HEK293 (cell line): Measurements from ENCODE around the gene CAMK2B.

Experiments
- CTCF ChIA-PET: fragments of 350-600 bp; formaldehyde crosslinking; extraction: SDS; loops from one replicate; lab custom pipeline; 2021; ENCODE audit warnings: antibody characterized with exemption; lab: Yijun Ruan, JAX
- POLR2A ChIA-PET: fragments of 300-600 bp; formaldehyde crosslinking; extraction: SDS; loops from one replicate; lab custom pipeline; 2020; ENCODE audit warnings: antibody characterized with exemption, inconsistent platforms; lab: Yijun Ruan, JAX
- H3K27ac ChIP-seq: fragments of 200-500 bp; sonication (Bioruptor generic); 2 replicates; pipeline ENCODE4 v1.5.1; 2014; ENCODE audit warnings: low read depth, low read length, control low read depth, inconsistent platforms; ENCODE audit errors: extremely low read depth
- H3K36me3 ChIP-seq, 2 experiments: fragments of 200-500 bp in 1 of 2; sonication (Bioruptor generic) in 1 of 2; 1 replicate in 1 of 2; 2 replicates in 1 of 2; pipeline ENCODE4 v1.5.1; 2014 to 2017; ENCODE audit warnings: inconsistent platforms in 2 of 2, low read length in 2 of 2; ENCODE audit not compliant: control insufficient read depth in 2 of 2, insufficient read depth in 1 of 2
- H3K4me1 ChIP-seq: fragments of 200-500 bp; sonication (Bioruptor generic); 2 replicates; pipeline ENCODE4 v1.5.1; 2014; ENCODE audit warnings: mild to moderate bottlenecking, low read length, inconsistent platforms; ENCODE audit not compliant: control insufficient read depth, insufficient read depth
- H3K4me3 ChIP-seq: 2 replicates; pipeline ENCODE4 v1.5.1; 2011; ENCODE audit warnings: low read depth, mild to moderate bottlenecking, control low read depth, low read length, moderate library complexity
- H3K9me3 ChIP-seq: fragments of 200-500 bp; sonication (Bioruptor generic); 2 replicates; pipeline ENCODE4 v1.5.1; 2014; ENCODE audit warnings: low read depth, low read length, inconsistent platforms; ENCODE audit not compliant: control insufficient read depth, insufficient read depth
- BCL11B ChIP-seq: fragments of 450-650 bp; formaldehyde crosslinking; IDR thresholded peaks from 2 replicates; pipeline ENCODE4 v1.5.1; 2016; ENCODE audit warnings: low read depth, missing biosample characterization, missing genetic modification characterization
- GFI1B ChIP-seq: fragments of 450-650 bp; formaldehyde crosslinking; IDR thresholded peaks from 2 replicates; pipeline ENCODE4 v1.5.1; 2016; ENCODE audit warnings: missing biosample characterization, missing genetic modification characterization
- HIC1 ChIP-seq: fragments of 450-650 bp; formaldehyde crosslinking; IDR thresholded peaks from 2 replicates; pipeline ENCODE4 v1.5.1; 2016; ENCODE audit warnings: missing biosample characterization, missing genetic modification characterization
- OSR2 ChIP-seq: fragments of 450-650 bp; formaldehyde crosslinking; IDR thresholded peaks from 2 replicates; pipeline ENCODE4 v1.5.1; 2016; ENCODE audit warnings: missing biosample characterization, missing genetic modification characterization
- REST ChIP-seq: fragments of 450-650 bp; formaldehyde crosslinking; IDR thresholded peaks from 2 replicates; pipeline ENCODE4 v1.5.1; 2016; ENCODE audit warnings: missing biosample characterization, missing genetic modification characterization
- SP7 ChIP-seq: fragments of 450-650 bp; formaldehyde crosslinking; IDR thresholded peaks from 2 replicates; pipeline ENCODE4 v1.5.1; 2016; ENCODE audit warnings: missing biosample characterization, missing genetic modification characterization
- ZFP3 ChIP-seq: fragments of 450-650 bp; formaldehyde crosslinking; IDR thresholded peaks from 2 replicates; pipeline ENCODE4 v1.5.1; 2016; ENCODE audit warnings: low read depth, missing biosample characterization, missing genetic modification characterization
- ZFP69B ChIP-seq: fragments of 450-650 bp; formaldehyde crosslinking; IDR thresholded peaks from 2 replicates; pipeline ENCODE4 v1.5.1; 2016; ENCODE audit warnings: missing biosample characterization, missing genetic modification characterization
- ZNF148 ChIP-seq: fragments of 450-650 bp; formaldehyde crosslinking; IDR thresholded peaks from 2 replicates; pipeline ENCODE4 v1.5.0; 2017; ENCODE audit warnings: missing biosample characterization, missing genetic modification characterization, borderline replicate concordance
- ZNF155 ChIP-seq: fragments of 450-650 bp; formaldehyde crosslinking; IDR thresholded peaks from 2 replicates; pipeline ENCODE4 v1.5.1; 2016; ENCODE audit warnings: missing biosample characterization, missing genetic modification characterization
- ZNF24 ChIP-seq: fragments of 450-650 bp; formaldehyde crosslinking; IDR thresholded peaks from 2 replicates; pipeline ENCODE4 v1.5.1; 2016; ENCODE audit warnings: missing biosample characterization, missing genetic modification characterization
- ZNF266 ChIP-seq: fragments of 450-650 bp; formaldehyde crosslinking; IDR thresholded peaks from 2 replicates; pipeline ENCODE4 v1.5.1; 2016; ENCODE audit warnings: missing biosample characterization, missing genetic modification characterization, low read depth
- ZNF280C ChIP-seq: fragments of 450-650 bp; formaldehyde crosslinking; IDR thresholded peaks from 2 replicates; pipeline ENCODE4 v1.5.1; 2016; ENCODE audit warnings: missing biosample characterization, missing genetic modification characterization
- ZNF510 ChIP-seq: fragments of 450-650 bp; formaldehyde crosslinking; IDR thresholded peaks from 2 replicates; pipeline ENCODE4 v1.5.1; 2018; ENCODE audit warnings: mild to moderate bottlenecking, missing genetic modification characterization, missing biosample characterization; ENCODE audit not compliant: insufficient replicate concordance
- ZNF514 ChIP-seq: fragments of 450-650 bp; formaldehyde crosslinking; IDR thresholded peaks from 2 replicates; pipeline ENCODE4 v1.5.1; 2016; ENCODE audit warnings: missing biosample characterization, missing genetic modification characterization
- ZNF701 ChIP-seq: fragments of 450-650 bp; formaldehyde crosslinking; IDR thresholded peaks from 2 replicates; pipeline ENCODE4 v1.5.1; 2016; ENCODE audit warnings: missing biosample characterization, missing genetic modification characterization
- ZNF707 ChIP-seq: fragments of 450-650 bp; formaldehyde crosslinking; IDR thresholded peaks from 2 replicates; pipeline ENCODE4 v1.5.1; 2016; ENCODE audit warnings: missing biosample characterization, missing genetic modification characterization

CAMK2B gene

GRCh38 chr7:44195889-44196288 lies 129.5 kb downstream of the CAMK2B start:
- CTCF ChIA-PET = interaction anchor here (0.7 to 2.8 kb wide), 8 partner anchors 33 to 340 kb away, joined by 3 to 16 read pairs (median 4); no protein-coding TSS in a partner anchor
- H3K36me3 ChIP-seq = no peaks in the 10 kb centered on the region
- no peak overlapping the region for H3K4me3 ChIP-seq
- POLR2A ChIA-PET = interaction anchor here (1.0 kb wide), 1 partner anchor 130 kb away, joined by 3 read pairs; no protein-coding TSS in a partner anchor
- H3K4me1 ChIP-seq = no peaks in the 10 kb centered on the region
- no peaks in the 10 kb centered on the region for H3K9me3 ChIP-seq
- no peak for TF ChIP-seq ZNF148 (tag by site-specific recombination)
- TF ChIP-seq GFI1B = no peak
- no peak for TF ChIP-seq REST (tag by site-specific recombination)
- no peak for TF ChIP-seq BCL11B
- TF ChIP-seq ZNF266 (tag by site-specific recombination) = no peak
- TF ChIP-seq, all 188 proteins: peak for 0
- no peak overlapping the region for H3K27ac ChIP-seq

GRCh38 chr7:44194562-44195145 lies 130.7 kb downstream of the CAMK2B start:
- H3K4me1 ChIP-seq = no peaks in the 10 kb centered on the region
- TF ChIP-seq SP7 (tag by site-specific recombination) (no peak), ZNF24 (tag by site-specific recombination) (no peak), ZNF701 (tag by site-specific recombination) (no peak), ZNF514 (tag by site-specific recombination) (no peak), HIC1 (tag by site-specific recombination) (no peak), ZNF155 (tag by site-specific recombination) (no peak), ZFP3 (tag by site-specific recombination) (no peak), ZNF707 (tag by site-specific recombination) (no peak), ZNF280C (tag by site-specific recombination) (no peak), ZNF510 (tag by site-specific recombination) (no peak), OSR2 (no peak), ZFP69B (tag by site-specific recombination) (no peak)
- H3K36me3 ChIP-seq = no peaks in the 10 kb centered on the region
- H3K4me3 ChIP-seq = no peak overlapping the region
- CTCF ChIA-PET = interaction anchor here (0.6 to 1.2 kb wide), 3 partner anchors 42 to 102 kb away, joined by 3 to 4 read pairs (median 3); no protein-coding TSS in a partner anchor
- no peak overlapping the region for H3K27ac ChIP-seq
- POLR2A ChIA-PET = no interaction called here
- no peaks in the 10 kb centered on the region for H3K9me3 ChIP-seq
